HG02870 (cell line): ENCODE data around the gene CHML.

ENCODE experiments used
- ATAC-seq: cut with Tn5 transposase; IDR thresholded peaks from one replicate; pipeline ENCODE4 v1.9.1; 2021; ENCODE audit warnings: mild to moderate bottlenecking, moderate library complexity; ENCODE audit not compliant: unreplicated experiment

The CHML gene

GRCh38 chr1:241591736-241592135, 48.4 kb downstream of the CHML start:
- no peak for ATAC-seq

- no peak for ATAC-seq
Measured at GRCh38 chr1:241591317-241591716, 48.9 kb downstream of the CHML start.

GRCh38 chr1:241590719-241591118, 49.5 kb downstream of the CHML start:
- ATAC-seq: no peak
